GM18498 (cell line): ENCODE results near the gene ANKRD62.
"Not testable (repeated sequence)": the region's sequence is repeated elsewhere in the genome, so short reads cannot be mapped to it uniquely, and the experiment has no call there.

ENCODE experiments used
- ATAC-seq: cut with Tn5 transposase; IDR thresholded peaks from one replicate; pipeline ENCODE4 v1.9.1; 2021; ENCODE audit warnings: mild to moderate bottlenecking, moderate library complexity; ENCODE audit not compliant: unreplicated experiment

Gene ANKRD62

DNA sequence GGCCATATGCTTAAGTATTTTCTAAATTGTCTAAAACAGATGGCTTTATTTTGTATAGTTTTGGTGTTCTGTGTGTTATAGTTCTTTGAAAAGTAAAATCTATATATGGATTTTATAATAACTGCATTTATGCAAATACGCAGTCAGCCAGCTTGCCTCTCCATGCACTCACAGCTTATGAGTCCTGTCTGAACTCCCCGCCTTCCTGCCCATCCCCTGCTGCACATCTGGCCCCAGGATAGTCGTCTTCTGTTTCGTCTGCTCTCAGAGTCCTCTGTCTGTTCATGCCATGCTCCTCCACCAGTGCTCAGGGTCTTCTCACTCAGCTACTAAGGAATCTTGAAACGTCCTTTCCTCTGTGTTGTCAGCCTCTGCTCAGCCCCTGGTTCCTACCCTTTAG is 28.2 kb upstream of the ANKRD62 start:
- ATAC-seq: no peak

DNA sequence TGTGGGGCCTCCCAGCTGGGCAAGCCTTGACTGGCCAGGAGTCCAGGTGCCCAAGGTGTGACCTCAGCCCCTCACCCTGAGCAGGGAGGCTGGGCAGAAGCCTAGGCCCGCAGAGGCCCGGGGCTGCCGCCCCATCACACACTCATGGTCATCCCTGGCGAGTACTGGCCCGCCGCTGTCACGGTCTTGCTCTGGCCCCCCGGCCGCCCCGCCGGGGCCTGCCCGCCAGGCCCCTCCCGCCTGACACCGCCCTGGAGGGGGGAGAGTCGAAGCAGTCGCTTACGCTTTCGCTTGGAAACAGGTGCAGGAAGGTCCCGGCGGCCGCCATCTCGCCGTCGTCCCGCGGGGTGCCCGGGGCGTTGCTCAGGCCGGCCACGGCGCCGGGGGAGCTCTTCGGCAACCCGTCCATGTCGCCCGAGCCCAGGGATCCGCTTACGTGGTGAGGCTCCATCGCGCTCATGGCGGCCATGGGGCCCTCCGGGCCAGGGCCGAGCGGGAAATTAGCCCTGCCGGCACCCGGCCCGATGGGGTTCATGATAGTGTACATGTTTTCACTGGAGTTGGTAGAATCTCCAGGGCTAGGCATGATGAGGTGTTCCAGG is 26.6 kb upstream of the ANKRD62 start:
- no peak for ATAC-seq

DNA sequence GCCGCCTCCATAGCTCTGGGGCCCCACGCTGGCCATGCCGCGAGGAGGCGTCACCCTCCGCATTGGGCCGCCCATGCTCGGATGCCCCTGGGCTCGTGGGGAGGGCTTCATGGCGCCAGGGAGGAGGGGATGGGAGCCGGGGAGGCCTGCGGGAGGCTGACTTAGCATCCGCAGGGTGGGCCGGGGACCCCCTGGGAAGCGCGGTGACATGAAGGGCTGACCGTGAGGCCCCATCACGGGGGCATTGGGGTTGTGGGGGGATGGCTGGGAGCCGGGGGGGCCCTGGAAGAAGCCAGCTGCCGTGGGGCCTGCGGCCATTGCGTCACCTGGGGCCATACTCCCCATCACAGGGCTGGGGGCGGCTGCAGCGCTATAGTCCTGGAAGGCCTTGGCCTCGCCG is 26.0 kb upstream of the ANKRD62 start:
- no peak for ATAC-seq

DNA sequence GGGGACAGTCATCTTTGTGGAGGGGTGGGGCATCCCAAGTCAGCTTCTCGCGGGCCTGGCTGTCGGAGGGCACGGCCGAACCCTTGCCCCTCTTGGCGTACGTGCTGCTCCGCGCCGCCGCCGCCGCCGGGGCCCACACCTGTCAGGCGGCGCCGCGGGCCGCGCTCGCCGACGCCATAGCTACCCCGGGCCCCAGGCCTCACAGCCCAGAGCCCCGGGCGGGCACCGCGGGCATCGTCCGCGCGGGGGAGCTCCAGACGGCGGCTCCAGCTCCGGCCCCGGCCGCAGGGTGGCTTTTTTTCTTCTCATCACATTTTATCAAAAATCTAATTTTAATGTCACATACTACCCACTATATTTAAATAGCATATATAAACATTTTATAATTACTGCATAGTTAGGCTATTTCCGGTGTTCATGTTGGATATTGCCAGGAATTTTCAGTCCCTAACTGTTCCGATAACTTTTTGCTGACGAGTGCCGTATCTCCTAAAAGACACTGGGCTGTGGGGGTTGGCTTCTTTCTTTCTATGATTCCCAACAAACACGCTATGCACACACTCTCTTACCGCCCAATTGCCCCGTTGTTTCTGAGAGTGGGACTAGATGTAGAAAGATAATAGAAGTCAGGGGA is 25.2 kb upstream of the ANKRD62 start:
- not testable (repeated sequence) for ATAC-seq

DNA sequence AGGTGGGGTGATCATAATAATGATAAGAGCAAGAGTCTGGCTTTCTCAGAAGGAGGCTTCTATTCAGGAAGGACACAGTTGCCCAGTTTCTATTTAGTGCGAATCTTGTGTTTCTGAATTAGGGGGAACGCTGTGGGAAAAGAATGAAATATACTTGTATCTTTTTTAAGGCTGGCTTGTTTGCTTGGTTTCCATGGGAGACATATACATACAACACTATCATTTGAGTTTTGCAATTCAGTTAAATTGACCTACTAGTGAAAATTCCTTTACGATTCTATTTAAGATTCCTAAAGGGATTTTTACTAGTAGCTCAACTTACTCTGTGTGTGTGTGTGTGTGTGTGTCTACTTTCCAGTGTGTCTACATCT is 24.7 kb upstream of the ANKRD62 start:
- ATAC-seq: no peak

DNA sequence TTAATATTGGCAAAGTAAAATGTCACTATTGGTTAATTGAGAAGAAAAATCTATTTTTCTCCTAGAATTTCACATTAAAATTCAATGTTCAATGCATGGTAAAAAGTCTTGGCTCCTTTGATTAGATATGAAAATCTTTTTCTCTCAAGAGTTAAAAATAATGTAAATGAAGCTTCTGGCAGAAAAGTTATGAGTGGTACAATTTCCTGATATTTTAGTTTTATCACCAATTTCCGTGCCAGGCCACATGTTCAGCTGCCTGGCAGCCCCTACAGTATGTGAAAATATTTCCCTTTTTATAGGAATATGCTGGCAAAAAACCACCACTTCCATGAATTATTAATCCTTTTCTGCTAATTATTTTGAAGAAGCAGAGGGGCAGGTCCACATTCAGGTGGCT is 22.6 kb upstream of the ANKRD62 start:
- not testable (repeated sequence) for ATAC-seq

DNA sequence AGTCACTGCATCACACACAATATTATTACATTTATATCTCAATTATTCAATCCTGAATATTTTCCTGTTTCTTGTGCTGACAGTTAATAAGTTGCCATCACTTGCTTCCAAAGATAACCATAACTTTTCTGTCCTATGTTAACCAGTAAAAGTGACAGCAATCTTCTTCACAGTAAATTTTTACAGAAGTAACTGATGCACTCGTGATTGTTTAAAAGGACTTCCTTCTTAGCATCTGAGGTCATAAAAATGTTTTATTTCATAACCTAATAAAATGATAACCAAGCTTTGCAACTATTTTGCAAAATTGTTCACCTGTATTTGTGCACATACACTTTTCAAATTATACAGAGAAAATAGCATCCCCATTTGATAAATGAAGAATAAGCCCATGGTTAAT is 20.6 kb upstream of the ANKRD62 start:
- ATAC-seq: no peak

DNA sequence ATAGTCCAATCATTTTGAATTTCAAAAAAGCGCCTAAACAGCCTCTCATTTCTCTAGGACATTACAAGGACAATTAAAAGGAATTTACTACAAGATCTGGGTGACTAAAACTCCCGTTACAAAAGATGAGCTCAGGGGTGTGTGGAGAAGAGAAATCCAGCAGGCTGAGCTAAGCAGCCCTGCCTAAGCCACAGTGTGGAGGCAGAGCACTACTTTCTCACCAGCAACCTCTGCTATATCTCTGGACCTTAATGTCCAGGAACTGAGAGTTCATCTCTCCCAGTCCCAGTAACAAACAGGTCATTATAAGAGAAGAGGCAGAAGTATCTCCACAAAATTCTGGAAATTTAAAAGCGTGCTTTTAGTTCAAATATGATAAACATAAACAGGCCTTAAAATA is 18.9 kb upstream of the ANKRD62 start:
- ATAC-seq: no peak

DNA sequence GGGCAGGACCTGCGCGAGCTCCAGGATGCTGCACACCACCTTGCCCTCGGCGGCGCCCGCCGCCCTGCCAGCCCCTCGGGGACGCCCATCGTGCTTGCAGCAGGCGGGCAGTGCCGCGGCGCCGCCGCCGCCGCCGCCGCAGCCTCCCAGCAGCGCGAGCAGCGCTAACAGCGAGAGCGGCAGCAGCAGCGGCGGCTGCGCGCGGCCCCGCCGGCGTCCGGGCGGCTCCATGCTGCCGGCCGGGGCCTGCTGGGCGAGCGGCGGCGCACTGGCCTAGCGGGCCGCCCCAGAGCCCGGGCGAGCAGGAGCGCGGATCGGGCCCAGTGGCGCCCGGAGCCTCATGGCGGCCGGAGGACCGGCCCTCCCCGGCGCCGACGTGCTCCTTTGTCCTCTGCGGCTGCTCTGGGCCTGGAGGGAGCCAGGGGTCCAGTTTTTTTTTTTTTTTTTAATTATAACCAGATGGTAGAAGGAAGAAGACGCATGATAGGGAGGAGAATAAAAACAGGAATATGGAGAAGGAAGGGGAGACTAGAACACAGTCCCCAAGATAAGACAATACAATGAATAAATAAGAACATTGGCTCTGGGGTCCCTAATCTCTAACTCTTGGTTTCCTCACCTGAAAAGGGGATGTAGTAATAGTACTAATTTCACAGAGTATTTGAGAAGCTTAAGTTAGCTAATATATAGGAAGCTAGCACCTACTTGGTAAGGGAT is 17.1 kb upstream of the ANKRD62 start:
- ATAC-seq: peak; percentile 44

DNA sequence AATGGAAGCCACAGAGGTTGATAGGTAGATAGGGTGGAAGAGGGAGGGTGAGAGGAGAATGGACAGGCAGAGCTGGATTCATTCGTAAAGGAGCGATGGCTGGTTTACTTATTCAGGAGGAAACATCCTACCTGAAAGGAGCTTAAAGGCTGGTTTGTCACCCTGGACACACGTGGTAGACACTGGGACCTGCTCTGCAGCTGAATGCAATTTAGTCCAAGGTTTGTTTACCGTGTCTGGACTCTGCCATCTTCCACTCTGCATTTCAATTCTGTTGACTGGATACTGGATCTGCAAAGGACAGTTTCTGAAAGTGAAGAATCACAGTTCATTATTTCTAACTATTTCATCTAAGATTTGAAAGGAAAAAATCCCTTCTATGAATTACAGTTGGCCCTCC is 15.6 kb upstream of the ANKRD62 start:
- ATAC-seq: not testable (repeated sequence)

DNA sequence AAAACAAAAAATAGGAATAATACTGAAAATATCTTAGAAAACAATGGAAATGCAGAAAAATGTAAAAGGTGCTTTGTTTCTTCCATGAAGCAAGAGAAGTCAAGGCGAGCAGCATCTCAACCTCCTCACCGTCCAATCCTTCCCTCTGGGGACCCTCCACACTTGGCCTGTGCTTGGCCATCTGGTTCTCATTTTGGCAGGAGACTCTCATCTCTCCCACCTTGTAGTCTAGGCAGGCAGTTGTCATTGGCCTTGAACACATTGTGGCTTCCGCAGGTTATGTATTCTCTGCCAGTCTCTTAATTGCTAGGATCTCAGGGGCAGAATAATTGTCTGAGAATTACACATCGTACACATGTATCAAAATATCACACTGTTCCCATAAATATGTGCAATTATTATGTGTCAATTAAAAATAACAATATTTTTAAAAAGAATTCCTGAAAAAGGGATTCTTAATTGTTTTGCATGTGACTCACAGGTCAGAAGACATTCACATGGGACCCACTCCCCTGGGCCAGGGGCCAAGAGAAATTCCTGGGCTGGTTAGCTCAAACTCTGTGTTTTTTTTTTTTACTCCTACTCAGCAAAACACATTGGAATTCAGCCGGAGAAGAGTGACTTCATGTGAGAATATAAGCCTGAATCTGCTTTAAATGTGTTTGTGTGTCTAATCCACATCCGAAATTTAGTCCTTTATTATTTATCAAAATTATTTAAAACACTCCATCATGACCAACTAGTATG is 14.0 kb upstream of the ANKRD62 start:
- no peak for ATAC-seq

DNA sequence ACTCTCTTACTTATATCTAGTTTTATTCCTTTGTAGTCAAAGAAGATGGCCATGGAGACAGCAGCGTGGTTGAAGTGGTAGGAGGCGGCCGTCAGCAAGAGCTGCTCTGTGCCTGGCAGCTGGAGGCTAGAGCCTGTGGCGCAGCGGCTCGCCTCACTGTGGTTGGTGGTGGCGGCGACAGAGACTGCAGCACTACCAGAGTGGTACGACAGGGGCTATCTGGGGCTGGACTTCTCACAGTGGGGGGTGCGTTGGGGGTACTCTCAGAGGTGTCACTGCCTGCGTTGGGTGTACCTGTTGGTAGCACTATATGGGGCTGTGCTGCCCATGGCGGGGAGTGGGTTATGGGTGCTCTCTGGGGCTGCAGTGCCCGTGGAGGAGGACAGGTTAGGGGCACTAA is 8.5 kb upstream of the ANKRD62 start:
- ATAC-seq: no peak

DNA sequence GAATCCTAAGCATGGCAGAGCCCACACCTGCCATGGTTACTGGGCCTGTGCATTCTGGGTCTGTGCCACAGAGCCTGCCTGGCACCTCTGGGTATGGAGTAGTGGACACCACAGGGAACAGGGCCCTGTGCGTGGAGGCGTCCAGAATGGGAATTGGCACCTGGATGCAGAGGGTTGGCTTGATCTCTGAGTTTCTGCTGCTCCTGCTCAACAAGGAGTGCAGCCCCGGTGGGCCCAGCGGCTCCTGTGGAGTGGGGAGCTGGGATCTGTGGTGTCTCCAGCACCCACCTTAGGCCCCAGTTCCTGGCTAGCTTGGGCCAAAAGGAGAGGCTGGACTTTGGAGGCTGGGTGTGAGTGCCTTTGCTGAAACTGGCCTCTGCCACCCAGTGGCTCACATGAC is 7.9 kb upstream of the ANKRD62 start:
- no peak for ATAC-seq

DNA sequence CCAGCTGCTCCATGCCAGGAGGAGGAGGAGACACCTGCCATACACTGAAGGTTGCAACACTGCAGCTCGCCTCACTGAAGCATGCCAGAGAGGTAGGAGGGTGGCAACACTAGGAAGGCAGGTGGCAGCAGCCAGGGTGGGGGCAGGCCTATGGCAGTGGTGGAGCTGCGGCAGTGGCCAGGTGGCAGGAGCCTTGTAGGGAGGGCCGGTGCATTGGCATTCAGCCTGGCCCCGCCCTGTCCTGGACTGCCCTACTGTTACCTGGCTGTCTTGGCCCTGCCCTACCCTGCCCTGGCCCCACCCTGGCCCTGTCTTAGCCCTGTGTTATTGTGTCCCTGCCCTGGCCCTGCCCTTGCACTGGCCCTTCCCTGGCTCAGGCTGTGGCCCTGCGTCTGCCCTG is 7.4 kb upstream of the ANKRD62 start:
- no peak for ATAC-seq

DNA sequence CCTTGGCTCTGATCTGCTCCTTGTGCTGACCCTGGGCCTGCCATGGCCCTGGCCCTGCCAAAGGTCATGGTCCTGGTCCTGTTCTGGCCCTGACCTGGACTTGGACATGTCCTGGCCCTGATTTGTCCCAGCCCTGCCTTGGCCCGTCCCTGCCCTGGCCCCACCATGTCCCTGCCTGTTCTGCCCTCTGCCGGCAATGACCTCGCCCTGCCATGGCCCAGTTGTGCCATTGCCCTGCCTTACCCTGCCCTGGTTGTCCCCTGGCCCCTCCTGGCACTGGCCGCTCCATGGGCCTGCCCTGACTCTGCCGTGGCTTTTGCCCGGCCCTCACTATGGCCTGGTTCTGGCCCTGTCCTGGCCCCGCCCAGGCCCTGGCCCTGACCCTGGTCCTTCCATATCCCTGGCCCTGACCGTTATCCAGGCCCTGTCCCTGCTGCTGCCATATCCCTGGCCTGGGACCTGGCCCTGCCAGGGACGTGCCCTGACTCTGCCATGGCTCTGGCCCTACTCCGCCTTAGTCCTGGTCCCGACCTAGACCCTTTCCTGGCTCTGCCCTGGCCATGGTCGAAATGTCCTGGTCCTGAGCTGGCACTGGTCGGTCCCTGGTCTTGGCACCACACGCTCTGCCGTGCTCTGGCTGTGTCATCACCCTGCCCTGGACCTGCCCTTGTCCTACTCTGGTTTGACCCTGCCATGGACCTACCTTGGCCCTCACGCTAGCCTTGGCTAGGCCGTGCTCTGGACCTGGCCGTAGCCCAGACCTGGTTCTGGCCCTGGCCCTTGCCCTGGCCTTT is 6.8 kb upstream of the ANKRD62 start:
- ATAC-seq: no peak

DNA sequence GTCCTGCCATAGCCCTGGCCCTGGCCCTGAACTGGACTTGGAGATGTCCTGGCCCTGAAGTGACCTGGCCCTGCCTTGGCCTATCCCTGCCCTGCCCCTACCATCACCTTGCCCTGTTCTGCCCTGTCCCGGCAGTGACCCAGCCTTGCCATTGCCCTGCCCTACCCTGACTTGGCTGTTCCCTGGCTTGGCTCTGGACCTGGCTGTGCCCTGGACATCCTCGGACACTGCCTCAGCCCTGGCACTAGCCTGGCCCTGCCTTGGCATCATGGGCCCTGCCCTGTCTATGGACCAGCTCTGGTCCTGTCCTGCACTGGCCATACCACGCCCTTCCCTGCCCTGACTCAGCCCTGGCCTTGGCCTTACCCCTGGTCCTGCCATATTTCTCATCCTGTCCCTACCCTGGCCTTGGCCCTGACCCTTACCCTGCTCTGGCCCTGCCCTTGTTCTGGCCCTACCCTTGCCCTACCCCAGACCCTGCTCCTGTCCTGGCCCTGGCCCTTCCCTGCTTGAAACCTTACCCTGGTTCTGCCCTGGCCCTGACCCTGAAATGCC is 6.1 kb upstream of the ANKRD62 start:
- no peak for ATAC-seq

DNA sequence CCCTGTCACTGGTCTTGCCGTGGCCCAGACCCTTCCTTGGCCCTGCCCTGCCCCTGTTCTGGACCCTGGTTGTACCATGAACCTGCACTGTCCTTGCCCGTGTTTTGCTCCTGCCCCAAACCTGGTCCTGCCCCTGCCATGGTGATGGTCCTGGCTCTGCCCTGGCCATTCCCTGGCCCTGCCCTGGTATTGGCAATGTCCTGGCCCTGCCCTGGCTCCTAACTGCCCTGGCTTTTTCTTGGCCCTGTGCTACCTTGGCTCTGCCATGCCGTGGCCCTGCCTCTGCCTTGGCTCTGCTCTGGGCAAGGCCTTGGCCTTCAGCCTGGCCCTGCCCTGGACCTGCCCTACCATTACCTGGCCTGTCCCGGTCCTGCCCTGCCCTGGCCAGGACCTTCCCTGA is 5.5 kb upstream of the ANKRD62 start:
- ATAC-seq: no peak

DNA sequence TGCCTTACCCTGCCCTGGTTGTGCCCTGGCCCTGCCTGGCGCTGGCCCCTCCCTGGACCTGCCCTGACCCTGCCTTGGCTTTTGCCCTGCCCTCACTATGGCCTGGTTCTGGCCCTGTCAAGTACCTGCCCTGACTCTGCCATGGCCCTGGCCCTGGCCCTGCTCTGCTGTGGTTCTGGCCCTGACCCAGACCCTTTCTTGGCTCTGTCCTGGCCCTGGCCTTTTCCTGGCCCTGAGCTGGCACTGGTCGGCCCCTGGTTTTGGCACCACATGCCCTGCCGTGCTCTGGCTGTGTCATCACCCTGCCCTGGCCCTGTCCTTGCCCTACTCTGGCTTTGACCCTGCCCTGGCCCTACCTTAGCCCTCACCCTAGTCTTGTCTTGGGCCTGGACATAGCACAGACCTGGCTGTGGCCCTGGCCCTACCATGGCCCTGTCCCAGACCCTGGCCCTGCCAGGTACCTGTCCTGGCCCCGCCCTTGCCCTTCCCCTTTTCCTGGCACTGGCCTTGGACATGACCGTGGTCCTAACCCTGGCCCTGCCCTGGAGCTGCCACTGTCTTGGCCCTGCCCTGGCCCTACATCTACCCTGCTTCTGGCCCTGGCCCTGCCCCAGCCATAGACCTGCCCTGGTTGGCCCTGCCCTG is 4.8 kb upstream of the ANKRD62 start:
- ATAC-seq: no peak

DNA sequence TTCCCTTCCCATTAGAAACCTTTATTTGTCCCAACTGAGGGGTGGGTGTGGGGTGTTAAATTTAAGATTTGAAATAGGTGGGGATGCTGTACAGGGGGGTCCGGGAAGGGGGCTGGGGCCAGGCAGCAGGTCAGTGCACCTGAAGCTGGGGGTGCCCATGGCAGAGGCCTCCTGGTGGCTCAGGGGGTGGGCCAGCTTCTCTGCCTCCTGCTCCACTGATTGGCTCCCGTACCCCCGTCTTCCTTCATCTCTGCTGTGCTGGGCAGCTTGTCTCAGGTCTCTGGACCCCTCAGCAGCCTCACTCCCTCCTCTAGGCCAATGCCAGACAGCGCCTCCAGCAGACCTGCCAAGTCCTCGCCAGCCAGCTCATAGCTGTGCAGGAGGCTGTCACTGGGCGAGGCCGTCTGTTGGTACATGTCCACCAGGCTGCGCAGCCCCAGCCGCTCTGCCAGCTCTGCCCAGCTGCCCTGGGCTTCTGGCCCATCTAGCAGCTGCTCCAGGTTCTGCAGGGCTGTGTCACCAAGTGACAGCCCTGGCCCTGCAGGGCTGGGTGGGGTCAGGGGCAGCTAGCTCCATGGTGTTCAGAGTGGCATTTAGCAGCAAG is 2.0 kb upstream of the ANKRD62 start:
- ATAC-seq: no peak
